Liver (tissue), 9 donors: Measurements from ENCODE around the gene ACTR2. TPM values are rescaled to one million over a fixed set of nuclear protein-coding genes. Genes with fewer than 3 reads are reported as not detected.
"Not testable (repeated sequence)": the region's sequence is repeated elsewhere in the genome, so short reads cannot be mapped to it uniquely, and the experiment has no call there.

Experiments used
- DNase-seq: peaks from one replicate; pipeline ENCODE4 v3.0.0-alpha.2; 2017; ENCODE audit warnings: low spot score
- H3K27ac ChIP-seq, 2 donors: one replicate each; pipeline ENCODE4 v1.7.0; 2013; ENCODE audit warnings: inconsistent platforms in 2 of 2, low read length in 2 of 2, control low read depth in 1 of 2, low read depth in 1 of 2, mild to moderate bottlenecking in 1 of 2
- H3K27me3 ChIP-seq, 4 donors: one replicate each; pipeline versions ENCODE4 v1.6.1 to v1.7.0; 2013; ENCODE audit warnings: low read length in 3 of 4, inconsistent platforms in 1 of 4, mild to moderate bottlenecking in 1 of 4, moderate library complexity in 1 of 4; ENCODE audit not compliant: control insufficient read depth in 4 of 4, insufficient read depth in 4 of 4
- H3K36me3 ChIP-seq, 4 donors: one replicate each; pipeline versions ENCODE4 v1.6.1 to v1.7.0; 2013; ENCODE audit warnings: low read length in 3 of 4, mild to moderate bottlenecking in 3 of 4, low read depth in 1 of 4, moderate library complexity in 1 of 4; ENCODE audit not compliant: control insufficient read depth in 4 of 4, insufficient read depth in 3 of 4
- H3K4me1 ChIP-seq, 4 donors: one replicate each; pipeline versions ENCODE4 v1.6.1 to v1.7.0; 2013; ENCODE audit warnings: low read length in 3 of 4, mild to moderate bottlenecking in 3 of 4, moderate library complexity in 1 of 4; ENCODE audit not compliant: control insufficient read depth in 4 of 4, insufficient read depth in 4 of 4
- H3K4me3 ChIP-seq, 3 donors: one replicate each; pipeline versions ENCODE4 v1.6.1 to v1.7.0; 2013; ENCODE audit warnings: low read length in 3 of 3, control low read depth in 1 of 3, low read depth in 1 of 3, mild to moderate bottlenecking in 1 of 3
- H3K9ac ChIP-seq, 2 donors: one replicate each; pipeline ENCODE4 v1.7.0; 2013; ENCODE audit warnings: low read length in 2 of 2, mild to moderate bottlenecking in 2 of 2, moderate library complexity in 2 of 2, control low read depth in 1 of 2, low read depth in 1 of 2
- H3K9me3 ChIP-seq, 4 donors: one replicate each; pipeline versions ENCODE4 v1.6.1 to v1.7.0; 2013; ENCODE audit warnings: low read length in 3 of 4; ENCODE audit not compliant: control insufficient read depth in 4 of 4
- ATF3 ChIP-seq: IDR thresholded peaks from 2 replicates; pipeline ENCODE4 v1.6.1; 2016; ENCODE audit warnings: antibody characterized with exemption
- CTCF ChIP-seq: fragments of 150-350 bp; IDR thresholded peaks from 2 replicates; pipeline ENCODE4 v1.5.1; 2017; ENCODE audit warnings: improper control_type of control experiment, low read depth, low read length; ENCODE audit not compliant: missing input control
- EGR1 ChIP-seq, 2 donors: IDR thresholded peaks; 2 replicates each; pipeline ENCODE4 v1.6.1; 2016 to 2018; ENCODE audit warnings: antibody characterized with exemption in 2 of 2, low read depth in 2 of 2
- FOXA1 ChIP-seq: IDR thresholded peaks from 2 replicates; pipeline ENCODE4 v1.6.1; 2016; ENCODE audit warnings: antibody characterized with exemption
- FOXA2 ChIP-seq: IDR thresholded peaks from 2 replicates; pipeline ENCODE4 v1.6.1; 2016; ENCODE audit warnings: antibody characterized with exemption
- GABPA ChIP-seq, 2 donors: IDR thresholded peaks in 1 of 2; conservative IDR thresholded peaks in 1 of 2; 2 replicates each; pipeline ENCODE4 v1.6.1; 2016; ENCODE audit warnings: antibody characterized with exemption in 2 of 2, mild to moderate bottlenecking in 1 of 2, moderate library complexity in 1 of 2
- HNF4A ChIP-seq, 2 donors: conservative IDR thresholded peaks; 2 replicates each; pipeline ENCODE4 v1.6.1; 2016; ENCODE audit warnings: antibody characterized with exemption in 2 of 2, mild to moderate bottlenecking in 2 of 2
- HNF4G ChIP-seq: IDR thresholded peaks from 2 replicates; pipeline ENCODE4 v1.6.1; 2016; ENCODE audit warnings: antibody characterized with exemption
- JUND ChIP-seq, 2 donors: IDR thresholded peaks; 2 replicates each; pipeline ENCODE4 v1.6.1; 2016; ENCODE audit warnings: antibody characterized with exemption in 2 of 2
- MAX ChIP-seq: IDR thresholded peaks from 2 replicates; pipeline ENCODE4 v1.6.1; 2016; ENCODE audit warnings: antibody characterized with exemption
- NR2F2 ChIP-seq: IDR thresholded peaks from 2 replicates; pipeline ENCODE4 v1.6.1; 2016; ENCODE audit warnings: antibody characterized with exemption
- RAD21 ChIP-seq, 2 donors: IDR thresholded peaks; 2 replicates each; pipeline ENCODE4 v1.6.1; 2016; ENCODE audit warnings: antibody characterized with exemption in 2 of 2, mild to moderate bottlenecking in 2 of 2
- REST ChIP-seq: IDR thresholded peaks from 2 replicates; pipeline ENCODE4 v1.6.1; 2016; ENCODE audit warnings: antibody characterized with exemption, mild to moderate bottlenecking
- RXRA ChIP-seq, 2 donors: IDR thresholded peaks; 2 replicates each; pipeline ENCODE4 v1.6.1; 2017 to 2018; ENCODE audit warnings: antibody characterized with exemption in 2 of 2, mild to moderate bottlenecking in 1 of 2
- SP1 ChIP-seq: IDR thresholded peaks from 2 replicates; pipeline ENCODE4 v1.6.1; 2018; ENCODE audit warnings: antibody characterized with exemption, mild to moderate bottlenecking
- TAF1 ChIP-seq: conservative IDR thresholded peaks from 2 replicates; pipeline ENCODE4 v1.6.1; 2016; ENCODE audit warnings: antibody characterized with exemption, mild to moderate bottlenecking
- YY1 ChIP-seq: IDR thresholded peaks from 2 replicates; pipeline ENCODE4 v1.6.1; 2016; ENCODE audit warnings: antibody characterized with exemption, mild to moderate bottlenecking
- ZBTB33 ChIP-seq: IDR thresholded peaks from 2 replicates; pipeline ENCODE4 v1.6.1; 2016; ENCODE audit warnings: antibody characterized with exemption
- WGBS: extraction: QIAGEN DNeasy Blood & Tissue Kit; methylation state at CpG from one replicate; pipeline ENCODE4 v1.1.7; 2013; 5-methylcytosine and 5-hydroxymethylcytosine counted together
- polyA plus RNA-seq, 2 donors: library from polyadenylated mRNA; stranded (reverse) in 1 of 2; unstranded in 1 of 2; fragments of 200-250 nt in 1 of 2; fragments of >200 nt in 1 of 2; fragmentation: Nextera tagmentation in 1 of 2; extraction: Ambion mirVana in 1 of 2; gene quantifications; one replicate each; pipeline versions ENCODE4 v1.2.1 to v1.2.3, GENCODE V29; 2013 to 2015
- total RNA-seq, 2 donors: library from RNA; depleted of rRNA; stranded (reverse); fragments of >200 nt; gene quantifications; one replicate each; pipeline ENCODE4 v1.2.3, GENCODE V29; 2014
- donor health status: healthy.
- donor health status: healthy.
- donor health status: healthy.
- donor health status: healthy.
- donor health status: healthy.

Gene ACTR2
- total and polyA plus RNA-seq, 4 donors, result 21.6 to 72.0 (median 45.9) TPM

- Histone ChIP-seq H3K9ac (no peak overlapping the region), H3K4me1 (no peaks in the 10 kb centered on the region), H3K4me3 (no peak overlapping the region), H3K9me3 (no peaks in the 10 kb centered on the region), H3K27ac (no peak overlapping the region), H3K27me3 (no peaks in the 10 kb centered on the region), H3K36me3 (peaks cover 3 to 19% (median 16%) of the 10 kb centered on the region in 4 donors)
- no peak for TF ChIP-seq ATF3
- TF ChIP-seq NR2F2, result no peak
- no peak for TF ChIP-seq YY1
- no peak for TF ChIP-seq RXRA (IDR thresholded peaks at IDR 0.05)
- TF ChIP-seq SP1, result no peak
- peak; percentile 24 to 36 for TF ChIP-seq RAD21 (IDR thresholded peaks at IDR 0.05)
- TF ChIP-seq GABPA (IDR thresholded peaks at IDR 0.05 in 1 of 2, conservative IDR thresholded peaks at IDR 0.05 in 1 of 2), result no peak
- TF ChIP-seq JUND (IDR thresholded peaks at IDR 0.05), result no peak
- TF ChIP-seq FOXA2, result no peak
- TF ChIP-seq ZBTB33, result no peak
- TF ChIP-seq MAX, result no peak
- peak; percentile 9 for TF ChIP-seq CTCF
- no peak for TF ChIP-seq HNF4A (conservative IDR thresholded peaks at IDR 0.05)
- TF ChIP-seq HNF4G, result no peak
- TF ChIP-seq FOXA1, result no peak
- no peak for TF ChIP-seq TAF1
- no peak for DNase-seq
- 97% methylated on average over 1 of the region's 1 CpG for WGBS
Observed at GRCh38 chr2:65256054-65256453, 28.4 kb downstream of the ACTR2 start.

GRCh38 chr2:65257866-65258265 lies 30.2 kb downstream of the ACTR2 start:
- H3K4me1 ChIP-seq, H3K9me3 ChIP-seq, H3K27me3 ChIP-seq, DNase-seq, H3K27ac ChIP-seq, H3K4me3 ChIP-seq, H3K9ac ChIP-seq: not testable (repeated sequence)
- peaks cover 3 to 24% (median 19%) of the 10 kb centered on the region in 4 donors for H3K36me3 ChIP-seq

GRCh38 chr2:65261676-65262075 lies 34.0 kb downstream of the ACTR2 start:
- no peak for DNase-seq
- Histone ChIP-seq H3K9ac (no peak overlapping the region), H3K4me3 (no peak overlapping the region), H3K4me1 (no peaks in the 10 kb centered on the region), H3K27me3 (no peaks in the 10 kb centered on the region), H3K27ac (no peak overlapping the region), H3K36me3 (peaks cover 0 to 16% (median 11%) of the 10 kb centered on the region in 4 donors), H3K9me3 (no peaks in the 10 kb centered on the region)
- 90% methylated on average over 3 of the region's 3 CpGs for WGBS
- TF ChIP-seq HNF4A (conservative IDR thresholded peaks at IDR 0.05) (no peak), REST (no peak), TAF1 (no peak), MAX (no peak), GABPA (IDR thresholded peaks at IDR 0.05 in 1 of 2, conservative IDR thresholded peaks at IDR 0.05 in 1 of 2) (no peak), FOXA1 (no peak), RXRA (IDR thresholded peaks at IDR 0.05) (no peak), JUND (IDR thresholded peaks at IDR 0.05) (no peak), ATF3 (no peak), ZBTB33 (no peak), EGR1 (IDR thresholded peaks at IDR 0.05; ENCODE audit: low read depth in 2 of 2) (no peak), YY1 (no peak)
